A549 treated with DMSO at 1 μM for 4 hours (cell line): ENCODE data around the gene SLC24A2. TPM values are rescaled to one million over a fixed set of nuclear protein-coding genes. Genes with fewer than 3 reads are reported as not detected.

Source experiments
- total RNA-seq: library from RNA; stranded (reverse); fragments of 200-300 nt; extraction: Qiagen RNA extraction; gene quantifications from 5 replicates; pipeline ENCODE4 v1.2.3, GENCODE V29; 2022; ENCODE audit warnings: low read depth

The SLC24A2 gene
- not detected in 5 replicates for total RNA-seq

GRCh38 chr9:19788614-19789271 lies at the start of gene SLC24A2:
Gene SLC24A2, minus strand, starts transcription at chr9:19789037.

